Panc1 (cell line): ENCODE results near the gene CLPTM1L. TPM values are rescaled to one million over a fixed set of nuclear protein-coding genes. Genes with fewer than 3 reads are reported as not detected.
"Not testable (repeated sequence)": the region's sequence is repeated elsewhere in the genome, so short reads cannot be mapped to it uniquely, and the experiment has no call there.

Experiments
- ATAC-seq: fragments of 200-7000 bp; cut with Tn5 transposase; 2 replicates; pipeline ENCODE4 v1.9.1; 2020; ENCODE audit warnings: mild to moderate bottlenecking, moderate library complexity
- BruUV-seq: library from RNA; stranded (reverse); fragments of 400-500 nt; replicated peaks from 2 replicates; lab custom pipeline; 2021; lab: Mats Ljungman, UMichigan
- CTCF ChIA-PET: fragments of 300-600 bp; sonication (Branson Sonifier 250); formaldehyde crosslinking; loops from one replicate; lab custom pipeline; 2022; ENCODE audit warnings: antibody characterized with exemption; lab: Charles Lee
- POLR2A ChIA-PET: fragments of 300-600 bp; sonication (Branson Sonifier 250); formaldehyde crosslinking; loops from one replicate; lab custom pipeline; 2022; ENCODE audit warnings: antibody characterized with exemption; lab: Charles Lee
- DNase-seq: peaks from one replicate; pipeline ENCODE4 v3.0.0-alpha.2; 2010; ENCODE audit warnings: low read depth, low spot score
- H3K27ac ChIP-seq: 2 replicates; pipeline ENCODE4 v1.5.1; 2011; ENCODE audit warnings: mild to moderate bottlenecking, low read length, inconsistent platforms
- H3K27me3 ChIP-seq: fragments of 200-500 bp; sonication (Bioruptor generic); 2 replicates; pipeline ENCODE4 v1.6.0; 2014; ENCODE audit warnings: low read length, inconsistent platforms; ENCODE audit not compliant: control insufficient read depth, insufficient read depth
- H3K36me3 ChIP-seq: fragments of 200-500 bp; sonication (Bioruptor generic); 2 replicates; pipeline ENCODE4 v1.5.1; 2014; ENCODE audit warnings: inconsistent platforms, mild to moderate bottlenecking, low read length, moderate library complexity; ENCODE audit not compliant: control insufficient read depth, insufficient read depth
- H3K4me1 ChIP-seq: 2 replicates; pipeline ENCODE4 v1.5.1; 2011; ENCODE audit warnings: inconsistent platforms, mild to moderate bottlenecking, low read length, moderate library complexity; ENCODE audit not compliant: control insufficient read depth, insufficient read depth
- H3K4me3 ChIP-seq, 2 experiments: 2 replicates each; pipeline ENCODE4 v1.5.1; 2011 to 2012; ENCODE audit warnings: low read depth in 2 of 2, low read length in 2 of 2, mild to moderate bottlenecking in 2 of 2, inconsistent platforms in 1 of 2, moderate library complexity in 1 of 2
- H3K9me3 ChIP-seq: fragments of 200-500 bp; sonication (Bioruptor generic); 2 replicates; pipeline ENCODE4 v1.5.1; 2014; ENCODE audit warnings: low read depth, mild to moderate bottlenecking, inconsistent platforms, low read length, moderate library complexity; ENCODE audit not compliant: control insufficient read depth, insufficient read depth
- CTCF ChIP-seq: fragments of 450-650 bp; IDR thresholded peaks from 2 replicates; pipeline ENCODE4 v1.5.1; 2017; ENCODE audit warnings: mild to moderate bottlenecking
- POLR2AphosphoS5 ChIP-seq: IDR thresholded peaks from 2 replicates; pipeline ENCODE4 v1.6.1; 2012; ENCODE audit warnings: mild to moderate bottlenecking, low read depth, low read length, moderate library complexity
- SIN3A ChIP-seq: IDR thresholded peaks from 2 replicates; pipeline ENCODE4 v1.6.1; 2012; ENCODE audit warnings: low read depth, mild to moderate bottlenecking, low read length, moderate library complexity, borderline replicate concordance; ENCODE audit not compliant: insufficient read depth
- TCF7L2 ChIP-seq: IDR thresholded peaks from 2 replicates; pipeline ENCODE4 v1.6.1; 2011; ENCODE audit warnings: mild to moderate bottlenecking, low read depth, low read length, inconsistent platforms
- in situ Hi-C: cut with HindIII; loops from 2 replicates; pipeline ENCODE4 v1.10.0; 2016; ENCODE audit warnings: low sequenced_read_pairs, low pct_unique_long_range_greater_than_20kb
- intact Hi-C: fragments of 100-400 bp; cut with micrococcal nuclease; formaldehyde crosslinking; loops from one replicate; pipeline ENCODE4 v1.10.0; 2022; ENCODE audit not compliant: unreplicated experiment
- total RNA-seq: library from RNA; stranded (reverse); gene quantifications from one replicate; pipeline ENCODE4 v1.2.1, GENCODE V29; 2021; ENCODE audit not compliant: unreplicated experiment
- TF ChIP-seq, protein P1 (sequence below), 2 experiments: IDR thresholded peaks; 2 replicates each; pipeline ENCODE4 v1.6.1; 2011 to 2012; ENCODE audit warnings: low read depth in 2 of 2, control low read depth in 1 of 2, low read length in 1 of 2, mild to moderate bottlenecking in 1 of 2, moderate library complexity in 1 of 2; ENCODE audit not compliant: insufficient read depth in 1 of 2

Gene CLPTM1L
- total RNA-seq, 1 experiment from 2014 or later: 188 TPM

- peaks cover 5% of the 10 kb centered on the region for H3K4me1 ChIP-seq
- ATAC-seq: no peak
- H3K36me3 ChIP-seq: peaks cover 8% of the 10 kb centered on the region; the same call in 1 of the 2 replicates
- H3K27me3 ChIP-seq: no peaks in the 10 kb centered on the region
- in situ Hi-C loops: no loop called here
- DNase-seq: no peak
- no peak overlapping the region for H3K4me3 ChIP-seq
- peak overlapping the region; percentile 32; the same call in 1 of the 2 replicates for H3K27ac ChIP-seq
- no peak for TF ChIP-seq SIN3A
- TF ChIP-seq CTCF: no peak
- no peak for TF ChIP-seq TCF7L2
- no peak for TF ChIP-seq POLR2AphosphoS5
- TF ChIP-seq, protein P1, sequence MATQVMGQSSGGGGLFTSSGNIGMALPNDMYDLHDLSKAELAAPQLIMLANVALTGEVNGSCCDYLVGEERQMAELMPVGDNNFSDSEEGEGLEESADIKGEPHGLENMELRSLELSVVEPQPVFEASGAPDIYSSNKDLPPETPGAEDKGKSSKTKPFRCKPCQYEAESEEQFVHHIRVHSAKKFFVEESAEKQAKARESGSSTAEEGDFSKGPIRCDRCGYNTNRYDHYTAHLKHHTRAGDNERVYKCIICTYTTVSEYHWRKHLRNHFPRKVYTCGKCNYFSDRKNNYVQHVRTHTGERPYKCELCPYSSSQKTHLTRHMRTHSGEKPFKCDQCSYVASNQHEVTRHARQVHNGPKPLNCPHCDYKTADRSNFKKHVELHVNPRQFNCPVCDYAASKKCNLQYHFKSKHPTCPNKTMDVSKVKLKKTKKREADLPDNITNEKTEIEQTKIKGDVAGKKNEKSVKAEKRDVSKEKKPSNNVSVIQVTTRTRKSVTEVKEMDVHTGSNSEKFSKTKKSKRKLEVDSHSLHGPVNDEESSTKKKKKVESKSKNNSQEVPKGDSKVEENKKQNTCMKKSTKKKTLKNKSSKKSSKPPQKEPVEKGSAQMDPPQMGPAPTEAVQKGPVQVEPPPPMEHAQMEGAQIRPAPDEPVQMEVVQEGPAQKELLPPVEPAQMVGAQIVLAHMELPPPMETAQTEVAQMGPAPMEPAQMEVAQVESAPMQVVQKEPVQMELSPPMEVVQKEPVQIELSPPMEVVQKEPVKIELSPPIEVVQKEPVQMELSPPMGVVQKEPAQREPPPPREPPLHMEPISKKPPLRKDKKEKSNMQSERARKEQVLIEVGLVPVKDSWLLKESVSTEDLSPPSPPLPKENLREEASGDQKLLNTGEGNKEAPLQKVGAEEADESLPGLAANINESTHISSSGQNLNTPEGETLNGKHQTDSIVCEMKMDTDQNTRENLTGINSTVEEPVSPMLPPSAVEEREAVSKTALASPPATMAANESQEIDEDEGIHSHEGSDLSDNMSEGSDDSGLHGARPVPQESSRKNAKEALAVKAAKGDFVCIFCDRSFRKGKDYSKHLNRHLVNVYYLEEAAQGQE (IDR thresholded peaks at IDR 0.05; ENCODE audit: insufficient read depth in 1 of 2, low read depth in 2 of 2, low read length in 1 of 2): no peak
- BruUV-seq: no TSS peak
- H3K9me3 ChIP-seq: no peaks in the 10 kb centered on the region
- intact Hi-C loops: no loop called here
- ChIA-PET POLR2A (no interaction called here), CTCF (no interaction called here)
Observed at GRCh38 chr5:1330146-1330846, 14.6 kb downstream of the CLPTM1L start.

DNA sequence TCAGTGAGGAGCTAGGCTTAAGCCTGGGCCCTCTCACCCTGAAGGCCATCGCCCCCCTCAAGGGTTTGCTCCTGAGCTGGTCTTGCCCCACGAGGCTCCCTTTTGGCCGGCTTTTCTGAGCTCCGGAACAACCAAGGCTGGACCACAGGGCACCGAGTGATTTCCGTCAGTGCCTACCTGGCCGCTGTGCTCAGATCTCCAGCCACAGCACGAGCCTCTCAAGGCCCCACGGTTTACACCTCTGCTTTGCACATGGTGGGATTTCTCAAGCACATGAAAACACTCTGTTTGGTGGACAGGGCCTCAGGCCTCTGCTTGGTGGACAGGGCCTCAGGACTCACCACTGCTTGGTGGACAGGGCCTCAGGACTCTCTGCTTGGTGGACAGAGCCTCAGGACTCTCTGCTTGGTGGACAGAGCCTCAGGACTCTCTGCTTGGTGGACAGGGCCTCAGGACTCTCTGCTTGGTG is 15.8 kb downstream of the CLPTM1L start:
- Histone ChIP-seq H3K36me3 (peaks cover 8% of the 10 kb centered on the region; the same call in 1 of the 2 replicates), H3K27me3 (no peaks in the 10 kb centered on the region), H3K9me3 (no peaks in the 10 kb centered on the region), H3K4me3 (no peak overlapping the region), H3K27ac (peak overlapping the region; percentile 68), H3K4me1 (peaks cover 5% of the 10 kb centered on the region)
- DNase-seq: no peak
- BruUV-seq: no TSS peak
- in situ Hi-C loops: no loop called here
- intact Hi-C loops: no loop called here
- ChIA-PET POLR2A (no interaction called here), CTCF (no interaction called here)
- TF ChIP-seq SIN3A (no peak), TCF7L2 (no peak), CTCF (no peak), POLR2AphosphoS5 (no peak)
- TF ChIP-seq, protein P1 (IDR thresholded peaks at IDR 0.05; ENCODE audit: insufficient read depth in 1 of 2, low read depth in 2 of 2, low read length in 1 of 2): no peak
- ATAC-seq: no peak

- CTCF ChIA-PET: interaction anchor here (1.1 kb wide), 1 partner anchor 152 kb away, joined by 17 read pairs; no protein-coding TSS in a partner anchor
- POLR2A ChIA-PET: interaction anchor here (0.6 kb wide), 1 partner anchor 16 kb away, joined by 5 read pairs; the partner anchor contains the start of gene CLPTM1L
- peak overlapping the region; percentile 68 for H3K27ac ChIP-seq
- H3K9me3 ChIP-seq, BruUV-seq, ATAC-seq, H3K4me1 ChIP-seq, H3K36me3 ChIP-seq, intact Hi-C loops, DNase-seq, H3K4me3 ChIP-seq, H3K27me3 ChIP-seq, in situ Hi-C loops: not testable (repeated sequence)
Observed at GRCh38 chr5:1328237-1329110, 16.4 kb downstream of the CLPTM1L start.
